HG03457 (cell line): ENCODE results near the gene ZNF677.
"Not testable (repeated sequence)": the region's sequence is repeated elsewhere in the genome, so short reads cannot be mapped to it uniquely, and the experiment has no call there.

Source experiments
- ATAC-seq: cut with Tn5 transposase; IDR thresholded peaks from one replicate; pipeline ENCODE4 v1.9.1; 2021; ENCODE audit warnings: moderate number of reproducible peaks; ENCODE audit not compliant: unreplicated experiment

Gene ZNF677

DNA sequence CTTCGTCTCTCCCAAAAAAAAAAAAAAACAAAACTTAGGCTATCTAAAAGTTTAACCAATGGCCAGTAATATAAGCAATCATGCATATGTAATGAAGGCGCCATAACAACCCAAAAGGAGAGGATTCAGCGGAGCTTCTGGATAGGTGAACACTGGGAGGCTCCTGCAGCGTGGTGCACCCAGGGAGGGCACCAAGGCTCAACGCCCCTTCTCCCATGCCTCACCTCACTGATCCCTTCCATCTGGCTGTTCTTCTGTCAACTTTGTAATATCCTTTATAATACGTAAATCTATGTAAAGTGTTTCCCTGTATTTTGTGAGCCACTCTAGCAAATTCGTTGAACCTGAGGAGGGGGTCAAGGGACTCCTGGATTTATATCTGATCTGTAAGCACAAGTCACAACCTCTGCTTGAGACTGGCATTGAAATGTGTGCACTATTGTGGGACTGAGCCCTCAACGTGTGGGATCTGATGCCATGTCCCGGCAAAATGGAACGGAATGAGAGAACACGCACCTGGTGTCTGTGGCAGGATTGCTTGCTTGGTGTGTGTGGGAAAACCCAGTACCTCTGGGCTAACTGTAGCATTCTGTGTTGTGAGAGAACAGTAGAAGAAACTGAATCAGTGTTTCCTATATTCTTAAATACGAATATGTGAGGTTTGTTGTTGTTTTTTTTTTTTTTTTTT is 61.0 kb downstream of the ZNF677 start:
- ATAC-seq: no peak

DNA sequence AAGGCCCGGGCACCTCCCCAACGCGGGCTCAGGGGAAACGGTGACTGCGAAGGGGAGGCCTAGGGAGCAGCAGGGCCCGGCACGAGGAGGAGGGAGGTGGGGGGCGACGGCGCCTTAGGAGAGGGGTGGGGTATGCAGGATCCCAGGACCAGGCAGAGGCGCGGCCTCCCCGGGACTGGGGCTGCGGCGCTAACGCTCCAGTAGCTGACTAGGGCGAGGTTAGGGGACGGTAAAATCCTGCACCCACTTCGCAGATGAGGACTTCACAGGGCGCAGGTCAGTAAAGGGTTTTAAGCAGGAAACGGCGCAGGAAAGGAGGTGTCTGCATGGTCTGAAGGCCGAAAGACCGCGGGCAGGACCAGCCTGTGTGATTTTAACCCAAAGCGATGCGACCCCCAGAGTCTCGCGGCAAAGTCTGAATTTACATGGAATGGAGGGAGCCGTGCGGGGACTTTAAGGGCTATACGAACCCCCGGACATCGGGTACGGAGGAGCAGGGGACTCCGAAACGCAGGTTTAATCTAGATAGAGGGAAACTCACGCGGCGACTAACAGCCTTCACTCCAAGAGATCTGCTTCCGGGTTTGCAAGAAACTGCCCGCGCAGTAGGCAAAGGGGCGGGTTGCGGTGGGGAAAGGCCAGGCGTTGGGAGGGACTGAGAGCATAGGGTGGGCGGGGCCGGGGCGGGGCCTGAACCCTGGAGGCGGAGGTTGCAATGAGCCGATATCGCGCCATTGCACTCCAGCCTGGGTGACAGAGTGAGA is 61.7 kb downstream of the ZNF677 start, which contains the start of gene ZNF665:
Gene ZNF665, minus strand, starts transcription at position 588 of the 764 bp plus-strand sequence. CDS start 10,460 bp downstream, outside the sequence.
- ATAC-seq: no peak

DNA sequence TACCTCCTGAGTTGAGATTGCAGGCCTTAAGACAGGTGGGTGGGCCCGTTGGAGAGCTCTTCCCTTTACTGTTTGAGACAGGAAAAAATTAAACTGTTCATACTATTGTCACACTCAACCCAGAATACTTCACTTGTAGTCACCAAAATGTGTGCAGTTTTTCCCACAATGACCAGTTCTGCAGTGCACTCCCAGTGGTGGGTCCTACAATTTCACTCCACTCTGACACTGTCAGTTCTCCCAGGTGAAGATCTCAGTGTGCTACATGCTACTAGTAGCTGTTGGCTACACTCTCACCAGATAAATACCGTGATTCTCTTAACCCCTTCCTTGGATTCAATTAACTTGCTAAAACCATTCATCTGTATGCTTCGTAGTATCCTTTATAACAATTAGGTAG is 64.4 kb downstream of the ZNF677 start:
- no peak for ATAC-seq

DNA sequence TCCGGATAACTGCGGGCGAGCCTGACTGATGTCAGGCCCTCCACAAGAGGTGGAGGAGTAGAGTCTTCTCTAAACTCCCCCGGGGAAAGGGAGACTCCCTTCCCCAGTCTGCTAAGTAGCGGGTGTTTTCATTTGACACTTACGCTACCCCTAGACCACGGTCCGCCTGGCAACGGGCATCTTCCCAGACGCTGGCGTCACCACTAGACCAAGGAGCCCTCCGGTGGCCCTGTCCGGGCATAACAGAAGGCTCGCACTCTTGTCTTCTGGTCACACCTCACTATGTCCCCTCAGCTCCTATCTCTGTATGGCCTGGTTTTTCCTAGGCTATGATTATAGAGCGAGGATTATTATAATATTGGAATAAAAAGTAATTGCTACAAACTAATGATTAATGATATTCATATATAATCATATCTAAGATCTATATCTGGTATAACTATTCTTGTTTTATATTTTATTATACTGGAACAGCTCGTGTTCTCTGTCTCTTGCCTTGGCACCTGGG is 64.9 kb downstream of the ZNF677 start:
- not testable (repeated sequence) for ATAC-seq
